Measurements from ENCODE around the gene TNF.

DNA sequence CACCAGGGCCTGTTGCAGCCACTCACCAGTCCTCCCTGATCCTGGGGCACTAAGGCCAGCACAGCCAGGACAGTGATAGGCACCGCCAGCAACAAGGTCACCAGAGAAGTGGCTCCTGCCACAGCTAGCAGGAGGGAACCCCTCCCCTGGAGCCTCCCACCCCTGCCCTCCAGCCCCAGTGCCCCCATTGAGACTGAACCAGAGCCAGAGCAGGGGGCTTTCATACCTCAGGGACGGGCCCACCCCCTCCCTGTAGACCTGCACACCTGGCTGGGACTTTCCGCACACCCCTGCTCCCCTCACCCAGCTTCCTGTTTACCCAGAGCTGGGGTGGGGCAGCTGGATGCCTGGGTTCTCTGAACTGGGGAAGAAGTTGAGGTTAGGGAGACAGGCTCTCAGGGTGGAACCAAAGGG, 6.9 kb downstream of the TNF start, which contains the start of gene LTB:
- TF ChIP-seq POLR2AphosphoS5 (IDR thresholded peaks at IDR 0.05; ENCODE audit: low read depth, low read length) = no peak
- TF ChIP-seq, protein P1, sequence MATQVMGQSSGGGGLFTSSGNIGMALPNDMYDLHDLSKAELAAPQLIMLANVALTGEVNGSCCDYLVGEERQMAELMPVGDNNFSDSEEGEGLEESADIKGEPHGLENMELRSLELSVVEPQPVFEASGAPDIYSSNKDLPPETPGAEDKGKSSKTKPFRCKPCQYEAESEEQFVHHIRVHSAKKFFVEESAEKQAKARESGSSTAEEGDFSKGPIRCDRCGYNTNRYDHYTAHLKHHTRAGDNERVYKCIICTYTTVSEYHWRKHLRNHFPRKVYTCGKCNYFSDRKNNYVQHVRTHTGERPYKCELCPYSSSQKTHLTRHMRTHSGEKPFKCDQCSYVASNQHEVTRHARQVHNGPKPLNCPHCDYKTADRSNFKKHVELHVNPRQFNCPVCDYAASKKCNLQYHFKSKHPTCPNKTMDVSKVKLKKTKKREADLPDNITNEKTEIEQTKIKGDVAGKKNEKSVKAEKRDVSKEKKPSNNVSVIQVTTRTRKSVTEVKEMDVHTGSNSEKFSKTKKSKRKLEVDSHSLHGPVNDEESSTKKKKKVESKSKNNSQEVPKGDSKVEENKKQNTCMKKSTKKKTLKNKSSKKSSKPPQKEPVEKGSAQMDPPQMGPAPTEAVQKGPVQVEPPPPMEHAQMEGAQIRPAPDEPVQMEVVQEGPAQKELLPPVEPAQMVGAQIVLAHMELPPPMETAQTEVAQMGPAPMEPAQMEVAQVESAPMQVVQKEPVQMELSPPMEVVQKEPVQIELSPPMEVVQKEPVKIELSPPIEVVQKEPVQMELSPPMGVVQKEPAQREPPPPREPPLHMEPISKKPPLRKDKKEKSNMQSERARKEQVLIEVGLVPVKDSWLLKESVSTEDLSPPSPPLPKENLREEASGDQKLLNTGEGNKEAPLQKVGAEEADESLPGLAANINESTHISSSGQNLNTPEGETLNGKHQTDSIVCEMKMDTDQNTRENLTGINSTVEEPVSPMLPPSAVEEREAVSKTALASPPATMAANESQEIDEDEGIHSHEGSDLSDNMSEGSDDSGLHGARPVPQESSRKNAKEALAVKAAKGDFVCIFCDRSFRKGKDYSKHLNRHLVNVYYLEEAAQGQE (IDR thresholded peaks at IDR 0.05; ENCODE audit: insufficient read depth in 1 of 2, low read depth in 2 of 2, low read length in 2 of 2) = no peak
- no peak for TF ChIP-seq SIN3A (IDR thresholded peaks at IDR 0.05; ENCODE audit: borderline replicate concordance, insufficient read depth, low read length)
- TF ChIP-seq TAF1 (IDR thresholded peaks at IDR 0.05; ENCODE audit: borderline replicate concordance, insufficient read depth, low read length) = no peak
